Right lobe of liver (tissue), 4 donors: ENCODE data around the gene HTRA1.

Experiments used
- POLR2A ChIP-seq: fragments of 450-650 bp; IDR thresholded peaks from one replicate; pipeline ENCODE4 v1.6.1; 2017; ENCODE audit warnings: antibody characterized with exemption, mild to moderate bottlenecking
- TF ChIP-seq, protein P1 (sequence below), 4 donors: fragments of 200-600 bp in 3 of 4; fragments of 450-650 bp in 1 of 4; IDR thresholded peaks; one replicate each; pipeline versions ENCODE4 v1.5.1 to v1.8.0; 2016 to 2022; ENCODE audit warnings: antibody characterized with exemption in 4 of 4, mild to moderate bottlenecking in 2 of 4
- donor health status: DM: no; HTN: no; CAD: no.
- donor health status: DM: no; HTN: no; CAD: no.
- donor health status: DM: no; HTN: yes; CAD: no.

DNA sequence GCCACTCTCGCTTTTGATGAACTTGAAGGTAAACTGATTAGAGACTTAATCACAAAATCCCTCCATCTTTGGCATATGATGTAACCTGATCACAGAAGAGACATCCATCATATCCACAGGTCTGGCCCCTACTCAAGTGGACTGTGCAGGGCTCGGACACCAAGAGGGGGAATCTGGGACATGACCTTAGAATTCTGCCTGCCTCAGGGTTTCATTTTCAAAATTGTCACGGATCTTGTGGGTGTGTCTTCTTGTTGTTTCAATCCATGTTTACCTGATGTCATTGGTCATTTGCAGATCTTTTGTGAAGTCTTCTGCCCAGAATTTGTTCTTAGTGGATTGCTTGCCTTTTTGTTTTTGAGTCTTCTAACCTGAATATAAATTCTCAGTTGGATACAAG lies 12.8 kb upstream of the HTRA1 start:
- TF ChIP-seq, protein P1, sequence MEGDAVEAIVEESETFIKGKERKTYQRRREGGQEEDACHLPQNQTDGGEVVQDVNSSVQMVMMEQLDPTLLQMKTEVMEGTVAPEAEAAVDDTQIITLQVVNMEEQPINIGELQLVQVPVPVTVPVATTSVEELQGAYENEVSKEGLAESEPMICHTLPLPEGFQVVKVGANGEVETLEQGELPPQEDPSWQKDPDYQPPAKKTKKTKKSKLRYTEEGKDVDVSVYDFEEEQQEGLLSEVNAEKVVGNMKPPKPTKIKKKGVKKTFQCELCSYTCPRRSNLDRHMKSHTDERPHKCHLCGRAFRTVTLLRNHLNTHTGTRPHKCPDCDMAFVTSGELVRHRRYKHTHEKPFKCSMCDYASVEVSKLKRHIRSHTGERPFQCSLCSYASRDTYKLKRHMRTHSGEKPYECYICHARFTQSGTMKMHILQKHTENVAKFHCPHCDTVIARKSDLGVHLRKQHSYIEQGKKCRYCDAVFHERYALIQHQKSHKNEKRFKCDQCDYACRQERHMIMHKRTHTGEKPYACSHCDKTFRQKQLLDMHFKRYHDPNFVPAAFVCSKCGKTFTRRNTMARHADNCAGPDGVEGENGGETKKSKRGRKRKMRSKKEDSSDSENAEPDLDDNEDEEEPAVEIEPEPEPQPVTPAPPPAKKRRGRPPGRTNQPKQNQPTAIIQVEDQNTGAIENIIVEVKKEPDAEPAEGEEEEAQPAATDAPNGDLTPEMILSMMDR (IDR thresholded peaks at IDR 0.05): no peak
- TF ChIP-seq POLR2A: no peak
